HCT116 (cell line): ENCODE results near the gene MIP. TPM values are rescaled to one million over a fixed set of nuclear protein-coding genes. Genes with fewer than 3 reads are reported as not detected.

Experiments used
- ATAC-seq: fragments of 200-7000 bp; cut with Tn5 transposase; 2 replicates; pipeline ENCODE4 v1.9.1; 2020; ENCODE audit warnings: mild to moderate bottlenecking, moderate library complexity
- BruUV-seq: library from RNA; stranded (reverse); fragments of 400-500 nt; replicated peaks from 2 replicates; lab custom pipeline; 2021; lab: Mats Ljungman, UMichigan
- CTCF ChIA-PET: fragments of 300-600 bp; sonication (Branson Sonifier 250); formaldehyde crosslinking; loops from one replicate; lab custom pipeline; 2021; ENCODE audit warnings: antibody characterized with exemption; lab: Charles Lee
- POLR2A ChIA-PET: fragments of 300-600, 350-600 bp; sonication (Branson Sonifier 250); formaldehyde crosslinking; loops from one replicate; lab custom pipeline; 2021; ENCODE audit warnings: antibody characterized with exemption; lab: Charles Lee
- RAD21 ChIA-PET, 2 experiments: fragments of 300-600 bp; sonication (Branson Sonifier 250); formaldehyde crosslinking; loops; one replicate each; lab custom pipeline; 2023; ENCODE audit warnings: low total read pairs in 2 of 2; ENCODE audit not compliant: uncharacterized antibody in 2 of 2, unreplicated experiment in 2 of 2, low non-redundant PET in 1 of 2; lab: Charles Lee
- DNase-seq: peaks from one replicate; pipeline ENCODE4 v3.0.0-alpha.2; 2010; ENCODE audit warnings: low read depth, low spot score
- H2AFZ ChIP-seq: fragments of 200-600 bp; shearing (Covaris generic), sonication (generic); 2 replicates; pipeline ENCODE4 v1.6.1; 2017; ENCODE audit warnings: low read depth, mixed run types, mixed read lengths, antibody characterized with exemption, low read length; ENCODE audit not compliant: poor library complexity, severe bottlenecking
- H3K27ac ChIP-seq: 2 replicates; pipeline ENCODE4 v1.5.1; 2012; ENCODE audit warnings: low read depth, low read length
- H3K27me3 ChIP-seq: fragments of 200-600 bp; sonication (generic); 2 replicates; pipeline ENCODE4 v1.6.1; 2016; ENCODE audit warnings: mixed run types, low read length, mixed read lengths; ENCODE audit not compliant: insufficient read depth
- H3K36me3 ChIP-seq, 2 experiments: fragments of 200-500 bp in 1 of 2; fragments of 200-600 bp in 1 of 2; sonication (Bioruptor generic) in 1 of 2; sonication (generic) in 1 of 2; 2 replicates each; pipeline versions ENCODE4 v1.5.1 to v1.6.1; 2014 to 2016; ENCODE audit warnings: low read length in 2 of 2, inconsistent platforms in 1 of 2, mixed read lengths in 1 of 2, mixed run types in 1 of 2; ENCODE audit not compliant: insufficient read depth in 2 of 2, control insufficient read depth in 1 of 2
- H3K4me1 ChIP-seq, 2 experiments: fragments of 200-600 bp in 1 of 2; sonication (generic) in 1 of 2; 2 replicates each; pipeline versions ENCODE4 v1.5.1 to v1.6.1; 2012 to 2017; ENCODE audit warnings: low read length in 2 of 2, inconsistent platforms in 1 of 2, mild to moderate bottlenecking in 1 of 2, mixed read lengths in 1 of 2, mixed run types in 1 of 2, moderate library complexity in 1 of 2; ENCODE audit not compliant: insufficient read depth in 2 of 2, control insufficient read depth in 1 of 2
- H3K4me2 ChIP-seq: fragments of 200-600 bp; sonication (generic); 2 replicates; pipeline ENCODE4 v1.6.1; 2017; ENCODE audit warnings: mixed run types, low read length, mixed read lengths
- H3K4me3 ChIP-seq, 2 experiments: fragments of 200-600 bp in 1 of 2; sonication (generic) in 1 of 2; replicated peaks in 1 of 2; 2 replicates each; pipeline ENCODE4 v1.5.1; 2011 to 2016; ENCODE audit warnings: low read length in 2 of 2, control low read depth in 1 of 2, low read depth in 1 of 2, mild to moderate bottlenecking in 1 of 2, mixed read lengths in 1 of 2, mixed run types in 1 of 2
- H3K79me2 ChIP-seq: fragments of 200-600 bp; sonication (generic); 2 replicates; pipeline ENCODE4 v1.6.1; 2017; ENCODE audit warnings: mild to moderate bottlenecking, mixed run types, low read length, moderate library complexity, mixed read lengths; ENCODE audit not compliant: insufficient read depth
- H3K9ac ChIP-seq: fragments of 200-600 bp; sonication (generic); 2 replicates; pipeline ENCODE4 v1.6.1; 2016; ENCODE audit warnings: low read length, mixed read lengths
- H3K9me2 ChIP-seq: fragments of 200-600 bp; sonication (generic), shearing (Covaris generic); 2 replicates; pipeline ENCODE4 v1.6.1; 2017; ENCODE audit warnings: mixed run types, mild to moderate bottlenecking, moderate library complexity; ENCODE audit not compliant: insufficient read depth
- H3K9me3 ChIP-seq, 2 experiments: fragments of 200-500 bp in 1 of 2; fragments of 200-600 bp in 1 of 2; sonication (Bioruptor generic) in 1 of 2; sonication (generic) in 1 of 2; 2 replicates each; pipeline ENCODE4 v1.6.1; 2014 to 2017; ENCODE audit warnings: low read length in 2 of 2, mixed read lengths in 2 of 2, inconsistent platforms in 1 of 2, low read depth in 1 of 2, mild to moderate bottlenecking in 1 of 2, mixed run types in 1 of 2, moderate library complexity in 1 of 2; ENCODE audit not compliant: control insufficient read depth in 1 of 2, insufficient read depth in 1 of 2
- H4K20me1 ChIP-seq: fragments of 200-600 bp; sonication (generic), shearing (Covaris generic); 2 replicates; pipeline ENCODE4 v1.6.1; 2017; ENCODE audit warnings: mixed run types, mild to moderate bottlenecking, moderate library complexity; ENCODE audit not compliant: insufficient read depth
- CBX3 ChIP-seq: IDR thresholded peaks from 2 replicates; pipeline ENCODE4 v1.6.1; 2012; ENCODE audit warnings: low read depth
- CEBPB ChIP-seq: IDR thresholded peaks from 2 replicates; pipeline ENCODE4 v1.6.1; 2012; ENCODE audit warnings: low read depth
- EGR1 ChIP-seq: IDR thresholded peaks from 2 replicates; pipeline ENCODE4 v1.6.1; 2012; ENCODE audit warnings: low read depth
- ELF1 ChIP-seq: IDR thresholded peaks from 2 replicates; pipeline ENCODE4 v1.6.1; 2012; ENCODE audit warnings: low read depth, borderline replicate concordance
- EZH2 ChIP-seq: fragments of 200-600 bp; sonication (generic); IDR thresholded peaks from 2 replicates; pipeline ENCODE4 v1.6.1; 2017; ENCODE audit warnings: antibody characterized with exemption, mixed run types
- FOSL1 ChIP-seq: IDR thresholded peaks from 2 replicates; pipeline ENCODE4 v1.6.1; 2012; ENCODE audit warnings: low read depth
- JUND ChIP-seq: IDR thresholded peaks from 2 replicates; pipeline ENCODE4 v1.6.1; 2012
- POLR2A ChIP-seq: IDR thresholded peaks from 2 replicates; pipeline ENCODE4 v1.7.0; 2011; ENCODE audit warnings: borderline replicate concordance; ENCODE audit not compliant: insufficient read depth, insufficient read length; ENCODE audit errors: extremely low read depth
- POLR2AphosphoS5 ChIP-seq: IDR thresholded peaks from 2 replicates; pipeline ENCODE4 v1.6.1; 2011; ENCODE audit warnings: mild to moderate bottlenecking, low read depth, low read length, moderate library complexity
- RAD21 ChIP-seq: IDR thresholded peaks from 2 replicates; pipeline ENCODE4 v1.6.1; 2012; ENCODE audit warnings: low read depth, mild to moderate bottlenecking
- SIN3A ChIP-seq: IDR thresholded peaks from 2 replicates; pipeline ENCODE4 v1.6.1; 2012; ENCODE audit warnings: low read depth
- SP1 ChIP-seq: IDR thresholded peaks from 2 replicates; pipeline ENCODE4 v1.6.1; 2012; ENCODE audit warnings: low read depth
- SRF ChIP-seq: IDR thresholded peaks from 2 replicates; pipeline ENCODE4 v1.6.1; 2012; ENCODE audit warnings: low read depth
- TCF7L2 ChIP-seq: IDR thresholded peaks from 2 replicates; pipeline ENCODE4 v1.7.0; 2011; ENCODE audit warnings: borderline replicate concordance, inconsistent platforms; ENCODE audit not compliant: insufficient read depth, insufficient read length; ENCODE audit errors: extremely low read depth
- YY1 ChIP-seq: IDR thresholded peaks from 2 replicates; pipeline ENCODE4 v1.6.1; 2011; ENCODE audit warnings: low read length, low read depth, moderate library complexity, mild to moderate bottlenecking; ENCODE audit not compliant: insufficient replicate concordance; ENCODE audit errors: extremely low read depth
- ZFX ChIP-seq: fragments of 450-650 bp; IDR thresholded peaks from 2 replicates; pipeline ENCODE4 v1.6.1; 2017
- ZNF274 ChIP-seq: fragments of 200-500 bp; sonication (Bioruptor generic); IDR thresholded peaks from 2 replicates; pipeline ENCODE4 v1.6.1; 2014; ENCODE audit warnings: mild to moderate bottlenecking, low read depth, low read length, inconsistent platforms
- intact Hi-C: fragments of 100-400 bp; cut with micrococcal nuclease; formaldehyde crosslinking; loops from 2 replicates; pipeline ENCODE4 v1.10.0; 2022
- total RNA-seq: library from RNA; stranded (reverse); gene quantifications from one replicate; pipeline ENCODE4 v1.2.1, GENCODE V29; 2021; ENCODE audit not compliant: unreplicated experiment
- TF ChIP-seq, protein P1 (sequence below): IDR thresholded peaks from 2 replicates; pipeline ENCODE4 v1.6.1; 2012
- TF ChIP-seq, protein P2 (sequence below): IDR thresholded peaks from 2 replicates; pipeline ENCODE4 v1.6.1; 2011; ENCODE audit warnings: mild to moderate bottlenecking, low read length, moderate library complexity; ENCODE audit not compliant: insufficient replicate concordance; ENCODE audit errors: extremely low read depth
- TF ChIP-seq, protein P3 (sequence below): IDR thresholded peaks from 2 replicates; pipeline ENCODE4 v1.6.1; 2012

MIP gene
- total RNA-seq, 1 experiment from 2014 or later = 0.79 TPM

DNA sequence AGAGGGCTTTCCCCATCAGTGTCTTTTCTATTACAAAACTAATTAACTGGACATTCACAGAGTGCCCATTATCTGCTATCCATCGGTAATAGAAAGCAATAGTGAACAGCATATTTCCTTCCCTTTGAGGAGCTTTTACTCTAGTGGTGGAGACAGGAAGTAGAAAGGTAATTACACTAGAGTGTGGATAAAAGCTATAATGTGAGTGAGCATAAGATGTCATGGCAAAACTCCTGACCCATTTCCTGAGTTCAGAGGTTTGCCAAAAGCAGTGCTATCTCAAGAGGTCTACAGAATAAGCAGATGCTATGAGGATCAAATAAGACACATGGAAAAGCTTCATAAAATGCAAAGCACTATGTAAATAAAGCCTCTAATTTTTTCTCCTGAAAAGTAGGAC is 29.3 kb downstream of the MIP start:
- Histone ChIP-seq H3K9ac (no peak overlapping the region), H3K79me2 (no peaks in the 10 kb centered on the region), H3K4me1 (no peaks in the 10 kb centered on the region), H3K4me3 (no peak overlapping the region), H2AFZ (no peak overlapping the region), H3K27ac (no peak overlapping the region), H4K20me1 (no peaks in the 10 kb centered on the region), H3K9me3 (no peaks in the 10 kb centered on the region), H3K27me3 (no peaks in the 10 kb centered on the region), H3K9me2 (no peaks in the 10 kb centered on the region), H3K36me3 (peaks cover 26 to 53% of the 10 kb centered on the region in 2 experiments; a peak in 3 of 4 replicates), H3K4me2 (no peak overlapping the region)
- CTCF ChIA-PET = no interaction called here
- intact Hi-C loops = no loop called here
- BruUV-seq = no TSS peak
- POLR2A ChIA-PET = no interaction called here
- RAD21 ChIA-PET = no interaction called here
- DNase-seq (no peak), ATAC-seq (no peak)
- no peak for TF ChIP-seq YY1
- no peak for TF ChIP-seq SIN3A
- no peak for TF ChIP-seq ELF1
- no peak for TF ChIP-seq FOSL1
- no peak for TF ChIP-seq ZFX
- TF ChIP-seq POLR2AphosphoS5 = no peak
- TF ChIP-seq EZH2 = no peak
- no peak for TF ChIP-seq SP1
- TF ChIP-seq SRF = no peak
- no peak for TF ChIP-seq JUND
- TF ChIP-seq, protein P1, sequence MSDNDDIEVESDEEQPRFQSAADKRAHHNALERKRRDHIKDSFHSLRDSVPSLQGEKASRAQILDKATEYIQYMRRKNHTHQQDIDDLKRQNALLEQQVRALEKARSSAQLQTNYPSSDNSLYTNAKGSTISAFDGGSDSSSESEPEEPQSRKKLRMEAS = no peak
- TF ChIP-seq, protein P2, sequence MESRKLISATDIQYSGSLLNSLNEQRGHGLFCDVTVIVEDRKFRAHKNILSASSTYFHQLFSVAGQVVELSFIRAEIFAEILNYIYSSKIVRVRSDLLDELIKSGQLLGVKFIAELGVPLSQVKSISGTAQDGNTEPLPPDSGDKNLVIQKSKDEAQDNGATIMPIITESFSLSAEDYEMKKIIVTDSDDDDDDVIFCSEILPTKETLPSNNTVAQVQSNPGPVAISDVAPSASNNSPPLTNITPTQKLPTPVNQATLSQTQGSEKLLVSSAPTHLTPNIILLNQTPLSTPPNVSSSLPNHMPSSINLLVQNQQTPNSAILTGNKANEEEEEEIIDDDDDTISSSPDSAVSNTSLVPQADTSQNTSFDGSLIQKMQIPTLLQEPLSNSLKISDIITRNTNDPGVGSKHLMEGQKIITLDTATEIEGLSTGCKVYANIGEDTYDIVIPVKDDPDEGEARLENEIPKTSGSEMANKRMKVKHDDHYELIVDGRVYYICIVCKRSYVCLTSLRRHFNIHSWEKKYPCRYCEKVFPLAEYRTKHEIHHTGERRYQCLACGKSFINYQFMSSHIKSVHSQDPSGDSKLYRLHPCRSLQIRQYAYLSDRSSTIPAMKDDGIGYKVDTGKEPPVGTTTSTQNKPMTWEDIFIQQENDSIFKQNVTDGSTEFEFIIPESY = no peak
- TF ChIP-seq, protein P3, sequence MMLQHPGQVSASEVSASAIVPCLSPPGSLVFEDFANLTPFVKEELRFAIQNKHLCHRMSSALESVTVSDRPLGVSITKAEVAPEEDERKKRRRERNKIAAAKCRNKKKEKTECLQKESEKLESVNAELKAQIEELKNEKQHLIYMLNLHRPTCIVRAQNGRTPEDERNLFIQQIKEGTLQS = no peak
- TF ChIP-seq CBX3 = no peak
- no peak for TF ChIP-seq POLR2A
- no peak for TF ChIP-seq CEBPB
- no peak for TF ChIP-seq TCF7L2
- TF ChIP-seq ZNF274 = no peak
- TF ChIP-seq EGR1 = no peak
- TF ChIP-seq RAD21 = no peak
